HL-60 (cell line): ENCODE results near the gene DIAPH1.
A peak's percentile ranks its signal among the peaks of the same experiment; 100 is the strongest.

Experiments
- GABPA ChIP-seq: IDR thresholded peaks from 2 replicates; pipeline ENCODE4 v1.6.1; 2012; ENCODE audit warnings: low read depth
- SPI1 ChIP-seq: IDR thresholded peaks from 2 replicates; pipeline ENCODE4 v1.6.1; 2012; ENCODE audit warnings: low read depth, mild to moderate bottlenecking, borderline replicate concordance
- TF ChIP-seq, protein P1 (sequence below): IDR thresholded peaks from one replicate; pipeline ENCODE4 v1.5.1; 2011; ENCODE audit warnings: low read length, control low read depth, inconsistent platforms; ENCODE audit not compliant: insufficient read depth

GRCh38 chr5:141567513-141568117 lies 51.2 kb downstream of the DIAPH1 start:
- TF ChIP-seq, protein P1, sequence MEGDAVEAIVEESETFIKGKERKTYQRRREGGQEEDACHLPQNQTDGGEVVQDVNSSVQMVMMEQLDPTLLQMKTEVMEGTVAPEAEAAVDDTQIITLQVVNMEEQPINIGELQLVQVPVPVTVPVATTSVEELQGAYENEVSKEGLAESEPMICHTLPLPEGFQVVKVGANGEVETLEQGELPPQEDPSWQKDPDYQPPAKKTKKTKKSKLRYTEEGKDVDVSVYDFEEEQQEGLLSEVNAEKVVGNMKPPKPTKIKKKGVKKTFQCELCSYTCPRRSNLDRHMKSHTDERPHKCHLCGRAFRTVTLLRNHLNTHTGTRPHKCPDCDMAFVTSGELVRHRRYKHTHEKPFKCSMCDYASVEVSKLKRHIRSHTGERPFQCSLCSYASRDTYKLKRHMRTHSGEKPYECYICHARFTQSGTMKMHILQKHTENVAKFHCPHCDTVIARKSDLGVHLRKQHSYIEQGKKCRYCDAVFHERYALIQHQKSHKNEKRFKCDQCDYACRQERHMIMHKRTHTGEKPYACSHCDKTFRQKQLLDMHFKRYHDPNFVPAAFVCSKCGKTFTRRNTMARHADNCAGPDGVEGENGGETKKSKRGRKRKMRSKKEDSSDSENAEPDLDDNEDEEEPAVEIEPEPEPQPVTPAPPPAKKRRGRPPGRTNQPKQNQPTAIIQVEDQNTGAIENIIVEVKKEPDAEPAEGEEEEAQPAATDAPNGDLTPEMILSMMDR: peak; percentile 66
- TF ChIP-seq SPI1 (no peak), GABPA (no peak)
